GM19043 (cell line): ENCODE data around the gene COASY.
"Not testable (repeated sequence)": the region's sequence is repeated elsewhere in the genome, so short reads cannot be mapped to it uniquely, and the experiment has no call there.

ENCODE experiments used
- ATAC-seq: cut with Tn5 transposase; IDR thresholded peaks from one replicate; pipeline ENCODE4 v1.9.1; 2021; ENCODE audit warnings: low read depth; ENCODE audit not compliant: unreplicated experiment

The COASY gene

GRCh38 chr17:42531455-42532354 lies 30.2 kb upstream of the COASY start:
- no peak for ATAC-seq

- ATAC-seq = no peak
These were observed 26.5 kb upstream of the COASY start for GRCh38 chr17:42535155-42536047.

- ATAC-seq = peak; percentile 76
These were observed 25.9 kb upstream of the COASY start, which contains the start of gene NAGLU for GRCh38 chr17:42536048-42536371. TSS of gene NAGLU (plus strand) at chr17:42536241. CDS start at chr17:42536273, 32 bp downstream.

GRCh38 chr17:42536372-42537155 lies 25.4 kb upstream of the COASY start:
- peak; percentile 49 for ATAC-seq

- no peak for ATAC-seq
These were observed 24.7 kb upstream of the COASY start for GRCh38 chr17:42537156-42537805.

- no peak for ATAC-seq
These were observed 24.0 kb upstream of the COASY start for GRCh38 chr17:42537826-42538451.

- ATAC-seq = no peak
These were observed 23.5 kb upstream of the COASY start for GRCh38 chr17:42538482-42538881.

GRCh38 chr17:42540558-42540957 lies 21.4 kb upstream of the COASY start:
- ATAC-seq = not testable (repeated sequence)

GRCh38 chr17:42541041-42541833 lies 20.7 kb upstream of the COASY start:
- ATAC-seq = no peak

GRCh38 chr17:42543190-42544079 lies 18.5 kb upstream of the COASY start:
- no peak for ATAC-seq

GRCh38 chr17:42544874-42545283 lies 17.1 kb upstream of the COASY start:
- no peak for ATAC-seq

- not testable (repeated sequence) for ATAC-seq
These were observed 16.0 kb upstream of the COASY start for GRCh38 chr17:42545755-42546505.

- ATAC-seq = no peak
These were observed 14.9 kb upstream of the COASY start for GRCh38 chr17:42547001-42547461.

GRCh38 chr17:42547698-42548069 lies 14.3 kb upstream of the COASY start:
- no peak for ATAC-seq

- ATAC-seq = no peak
These were observed 13.7 kb upstream of the COASY start for GRCh38 chr17:42548070-42548837.

GRCh38 chr17:42548993-42549755 lies 12.8 kb upstream of the COASY start:
- ATAC-seq = no peak
